Duodenal mucosa (tissue), 2 donors: ENCODE results near the gene CHN1.

Source experiments
- H3K27ac ChIP-seq: one replicate; pipeline ENCODE4 v1.7.0; 2013; ENCODE audit warnings: low read depth, low read length
- H3K27me3 ChIP-seq, 2 donors: one replicate each; pipeline ENCODE4 v1.7.0; 2013; ENCODE audit warnings: low read length in 2 of 2, control low read depth in 1 of 2; ENCODE audit not compliant: insufficient read depth in 2 of 2, control insufficient read depth in 1 of 2
- H3K36me3 ChIP-seq, 2 donors: one replicate each; pipeline ENCODE4 v1.7.0; 2013; ENCODE audit warnings: low read length in 2 of 2, control low read depth in 1 of 2; ENCODE audit not compliant: insufficient read depth in 2 of 2, control insufficient read depth in 1 of 2
- H3K4me1 ChIP-seq, 2 donors: one replicate each; pipeline ENCODE4 v1.7.0; 2013; ENCODE audit warnings: low read length in 2 of 2, control low read depth in 1 of 2; ENCODE audit not compliant: insufficient read depth in 2 of 2, control insufficient read depth in 1 of 2
- H3K4me3 ChIP-seq, 2 donors: one replicate each; pipeline ENCODE4 v1.7.0; 2013; ENCODE audit warnings: low read length in 2 of 2, low read depth in 1 of 2
- H3K9ac ChIP-seq, 2 donors: one replicate each; pipeline ENCODE4 v1.7.0; 2013; ENCODE audit warnings: low read length in 2 of 2, low read depth in 1 of 2
- H3K9me3 ChIP-seq, 2 donors: one replicate each; pipeline ENCODE4 v1.7.0; 2013; ENCODE audit warnings: low read length in 2 of 2, control low read depth in 1 of 2; ENCODE audit not compliant: control insufficient read depth in 1 of 2

Gene CHN1

GRCh38 chr2:174903264-174903556 lies 102.0 kb downstream of the CHN1 start:
- Histone ChIP-seq H3K4me1 (no peaks in the 10 kb centered on the region), H3K4me3 (no peak overlapping the region)

GRCh38 chr2:174902506-174903263 lies 102.5 kb downstream of the CHN1 start:
- H3K27ac ChIP-seq: no peak overlapping the region

More at GRCh38 chr2:174903264-174903556, 102.0 kb downstream of the CHN1 start:
- Histone ChIP-seq H3K9me3 (no peaks in the 10 kb centered on the region), H3K27ac (no peak overlapping the region), H3K36me3 (no peaks in the 10 kb centered on the region), H3K27me3 (no peaks in the 10 kb centered on the region), H3K9ac (no peak overlapping the region)

DNA sequence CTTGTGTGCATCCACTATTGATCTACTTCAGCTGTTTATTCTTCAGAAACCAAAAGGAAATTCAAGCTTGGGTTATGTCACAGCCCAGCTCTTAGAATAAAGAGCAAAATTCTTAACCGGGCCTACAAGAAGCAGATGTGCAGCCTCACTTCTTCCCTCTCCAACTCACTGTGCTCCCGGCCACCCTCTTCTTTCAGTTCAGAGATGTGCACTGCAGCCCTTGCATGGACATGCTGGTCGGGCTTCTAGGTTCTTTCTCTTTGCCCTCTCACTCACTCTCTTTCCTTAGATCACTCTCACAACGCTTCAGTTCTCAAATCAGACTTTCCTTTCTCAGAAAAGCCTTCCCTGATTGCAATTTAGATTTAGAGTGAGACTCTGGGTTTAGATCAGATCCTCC lies 104.1 kb downstream of the CHN1 start:
- Histone ChIP-seq H3K36me3 (no peaks in the 10 kb centered on the region), H3K27ac (no peak overlapping the region), H3K27me3 (no peaks in the 10 kb centered on the region), H3K9me3 (no peaks in the 10 kb centered on the region), H3K4me1 (no peaks in the 10 kb centered on the region), H3K4me3 (no peak overlapping the region), H3K9ac (no peak overlapping the region)

More at GRCh38 chr2:174902506-174903263, 102.5 kb downstream of the CHN1 start:
- Histone ChIP-seq H3K4me3 (no peak overlapping the region), H3K4me1 (no peaks in the 10 kb centered on the region), H3K9me3 (no peaks in the 10 kb centered on the region), H3K9ac (no peak overlapping the region), H3K27me3 (no peaks in the 10 kb centered on the region), H3K36me3 (no peaks in the 10 kb centered on the region)

GRCh38 chr2:174897286-174897685 lies 107.9 kb downstream of the CHN1 start:
- H3K9me3 ChIP-seq: no peaks in the 10 kb centered on the region
- no peaks in the 10 kb centered on the region for H3K4me1 ChIP-seq
- H3K27ac ChIP-seq: no peak overlapping the region
- H3K27me3 ChIP-seq: no peaks in the 10 kb centered on the region
- no peaks in the 10 kb centered on the region for H3K36me3 ChIP-seq
- H3K9ac ChIP-seq: no peak overlapping the region
- no peak overlapping the region for H3K4me3 ChIP-seq

- no peaks in the 10 kb centered on the region for H3K9me3 ChIP-seq
- no peaks in the 10 kb centered on the region for H3K4me1 ChIP-seq
- H3K36me3 ChIP-seq: no peaks in the 10 kb centered on the region
- no peak overlapping the region for H3K27ac ChIP-seq
- H3K27me3 ChIP-seq: no peaks in the 10 kb centered on the region
- no peak overlapping the region for H3K9ac ChIP-seq
- H3K4me3 ChIP-seq: no peak overlapping the region
These were observed 112.2 kb downstream of the CHN1 start for GRCh38 chr2:174893018-174893417.

- Histone ChIP-seq H3K9ac (no peak overlapping the region), H3K27me3 (no peaks in the 10 kb centered on the region), H3K36me3 (no peaks in the 10 kb centered on the region), H3K9me3 (no peaks in the 10 kb centered on the region), H3K27ac (no peak overlapping the region), H3K4me1 (no peaks in the 10 kb centered on the region), H3K4me3 (no peak overlapping the region)
These were observed 112.6 kb downstream of the CHN1 start for GRCh38 chr2:174892546-174892945.

GRCh38 chr2:174888646-174889271 lies 116.4 kb downstream of the CHN1 start:
- H3K9me3 ChIP-seq: no peaks in the 10 kb centered on the region
- H3K4me3 ChIP-seq: no peak overlapping the region
- no peak overlapping the region for H3K9ac ChIP-seq
- H3K4me1 ChIP-seq: no peaks in the 10 kb centered on the region
- no peak overlapping the region for H3K27ac ChIP-seq
- H3K36me3 ChIP-seq: no peaks in the 10 kb centered on the region
- no peaks in the 10 kb centered on the region for H3K27me3 ChIP-seq

- Histone ChIP-seq H3K9ac (no peak overlapping the region), H3K27me3 (no peaks in the 10 kb centered on the region), H3K4me3 (no peak overlapping the region), H3K27ac (no peak overlapping the region), H3K4me1 (no peaks in the 10 kb centered on the region), H3K36me3 (no peaks in the 10 kb centered on the region), H3K9me3 (no peaks in the 10 kb centered on the region)
These were observed 117.0 kb downstream of the CHN1 start for GRCh38 chr2:174888146-174888545.

GRCh38 chr2:174882416-174882815 lies 122.8 kb downstream of the CHN1 start:
- no peaks in the 10 kb centered on the region for H3K4me1 ChIP-seq

DNA sequence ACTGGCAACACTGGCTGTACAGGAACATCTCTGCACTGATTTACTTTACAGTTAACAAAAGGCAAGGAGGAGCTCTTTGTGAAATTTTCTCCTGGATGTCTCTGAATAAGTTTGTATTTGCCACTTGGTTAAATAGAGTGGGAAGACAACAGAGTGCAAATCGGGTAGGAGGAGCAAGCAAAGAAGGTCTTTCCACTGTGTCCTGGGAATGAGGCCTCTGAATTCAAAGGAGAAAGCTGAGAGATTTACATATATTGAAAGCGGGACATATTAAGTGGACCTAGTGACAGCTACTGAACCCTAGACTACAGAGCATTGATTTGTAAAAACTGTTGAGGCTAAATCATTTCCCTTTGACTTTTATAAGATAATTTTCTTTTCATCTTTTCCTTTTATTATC lies 123.5 kb downstream of the CHN1 start:
- H3K4me3 ChIP-seq: no peak overlapping the region
- H3K27me3 ChIP-seq: no peaks in the 10 kb centered on the region
- H3K27ac ChIP-seq: no peak overlapping the region
- H3K9me3 ChIP-seq: no peaks in the 10 kb centered on the region
- no peaks in the 10 kb centered on the region for H3K4me1 ChIP-seq
- H3K36me3 ChIP-seq: no peaks in the 10 kb centered on the region
- no peak overlapping the region for H3K9ac ChIP-seq

More at GRCh38 chr2:174882416-174882815, 122.8 kb downstream of the CHN1 start:
- Histone ChIP-seq H3K36me3 (no peaks in the 10 kb centered on the region), H3K27me3 (no peaks in the 10 kb centered on the region), H3K27ac (no peak overlapping the region), H3K9ac (no peak overlapping the region), H3K9me3 (no peaks in the 10 kb centered on the region), H3K4me3 (no peak overlapping the region)
